ENCODE measurements around the gene MYOG.

The MYOG gene

GRCh38 chr1:203117611-203118575, 32.1 kb upstream of the MYOG start:
- DNase-seq: no peak

- no peak for DNase-seq
Measured at GRCh38 chr1:203116091-203116820, 30.4 kb upstream of the MYOG start.

- DNase-seq: no peak
Measured at GRCh38 chr1:203114202-203114601, 28.4 kb upstream of the MYOG start.

- no peak for DNase-seq
Measured at GRCh38 chr1:203113308-203113707, 27.5 kb upstream of the MYOG start.

GRCh38 chr1:203112475-203112874, 26.7 kb upstream of the MYOG start:
- DNase-seq: no peak

GRCh38 chr1:203104789-203105390, 19.1 kb upstream of the MYOG start:
- no peak for DNase-seq

- no peak for DNase-seq
Measured at GRCh38 chr1:203103829-203104495, 18.1 kb upstream of the MYOG start.

- peak; percentile 24 for DNase-seq
Measured at GRCh38 chr1:203103216-203103615, 17.4 kb upstream of the MYOG start.

GRCh38 chr1:203101813-203102634, 16.2 kb upstream of the MYOG start:
- DNase-seq: no peak

GRCh38 chr1:203100516-203100869, 14.7 kb upstream of the MYOG start:
- no peak for DNase-seq

GRCh38 chr1:203099805-203100515, 14.1 kb upstream of the MYOG start:
- no peak for DNase-seq

GRCh38 chr1:203098914-203099520, 13.2 kb upstream of the MYOG start:
- no peak for DNase-seq

GRCh38 chr1:203098445-203098844, 12.6 kb upstream of the MYOG start:
- no peak for DNase-seq

- no peak for DNase-seq
Measured at GRCh38 chr1:203097001-203097400, 11.2 kb upstream of the MYOG start.

- DNase-seq: peak; percentile 35
Measured at GRCh38 chr1:203096566-203096965, 10.8 kb upstream of the MYOG start.

- no peak for DNase-seq
Measured at GRCh38 chr1:203095061-203095690, 9.4 kb upstream of the MYOG start.

GRCh38 chr1:203093754-203094410, 8.1 kb upstream of the MYOG start:
- DNase-seq: no peak

- no peak for DNase-seq
Measured at GRCh38 chr1:203091761-203092330, 6.0 kb upstream of the MYOG start.

GRCh38 chr1:203091199-203091477, 5.3 kb upstream of the MYOG start:
- no peak for DNase-seq

All from NCI-H2171 (cell line).